Measurements from ENCODE around the gene COPB1. TPM values are rescaled to one million over a fixed set of nuclear protein-coding genes. Genes with fewer than 3 reads are reported as not detected.
A peak's percentile ranks its signal among the peaks of the same experiment; 100 is the strongest.

COPB1 gene
- polyA plus RNA-seq, 1 experiment, result 285 TPM

- POLR2A ChIA-PET, result no interaction called here
- Histone ChIP-seq H3K4me3 (ENCODE audit: low read depth, low read length) (no peak overlapping the region), H3K27me3 (ENCODE audit: control insufficient read depth, insufficient read depth, low read length) (no peaks in the 10 kb centered on the region), H3K9me3 (ENCODE audit: control insufficient read depth, insufficient read depth, low read length) (no peaks in the 10 kb centered on the region; the same call in 1 of the 2 replicates), H3K27ac (ENCODE audit: low read depth, low read length) (no peak overlapping the region)
- CTCF ChIA-PET, result interaction anchor here (1.1 to 1.6 kb wide), 2 partner anchors 385 to 483 kb away, joined by 3 to 4 read pairs; no protein-coding TSS in a partner anchor
- no peak for DNase-seq (ENCODE audit: low read depth, low spot score)
- no peak for TF ChIP-seq CTCF (IDR thresholded peaks at IDR 0.05; ENCODE audit: low read depth, low read length)
Observed at GRCh38 chr11:14522801-14523200, 23.2 kb upstream of the COPB1 start.

- Histone ChIP-seq H3K9me3 (ENCODE audit: control insufficient read depth, insufficient read depth, low read length) (no peaks in the 10 kb centered on the region; the same call in 1 of the 2 replicates), H3K27me3 (ENCODE audit: control insufficient read depth, insufficient read depth, low read length) (no peaks in the 10 kb centered on the region), H3K4me3 (ENCODE audit: low read depth, low read length) (no peak overlapping the region), H3K27ac (ENCODE audit: low read depth, low read length) (no peak overlapping the region)
- CTCF ChIA-PET, result interaction anchor here (1.6 kb wide), 1 partner anchor 483 kb away, joined by 4 read pairs; no protein-coding TSS in a partner anchor
- no peak for TF ChIP-seq CTCF (IDR thresholded peaks at IDR 0.05; ENCODE audit: low read depth, low read length)
- POLR2A ChIA-PET, result no interaction called here
- DNase-seq (ENCODE audit: low read depth, low spot score), result no peak
Observed at GRCh38 chr11:14522245-14522644, 22.6 kb upstream of the COPB1 start.

- no peak for DNase-seq (ENCODE audit: low read depth, low spot score)
- Histone ChIP-seq H3K27me3 (ENCODE audit: control insufficient read depth, insufficient read depth, low read length) (no peaks in the 10 kb centered on the region), H3K27ac (ENCODE audit: low read depth, low read length) (peak overlapping the region; percentile 92), H3K9me3 (ENCODE audit: control insufficient read depth, insufficient read depth, low read length) (no peaks in the 10 kb centered on the region; the same call in 1 of the 2 replicates), H3K4me3 (ENCODE audit: low read depth, low read length) (peak overlapping the region; percentile 73)
- POLR2A ChIA-PET, result interaction anchor here (0.7 kb wide), 1 partner anchor 21 kb away, joined by 3 read pairs; no protein-coding TSS in a partner anchor
- no peak for TF ChIP-seq CTCF (IDR thresholded peaks at IDR 0.05; ENCODE audit: low read depth, low read length)
- CTCF ChIA-PET, result interaction anchor here (1.0 to 1.1 kb wide), 2 partner anchors 21 to 386 kb away, joined by 3 to 4 read pairs; no protein-coding TSS in a partner anchor
Observed at GRCh38 chr11:14520747-14521151, 21.1 kb upstream of the COPB1 start.

GRCh38 chr11:14519917-14520746 is 20.5 kb upstream of the COPB1 start, which contains the start of gene PSMA1:
PSMA1 (minus strand) TSS chr11:14520386; CDS start chr11:14520299, 87 bp downstream.
- POLR2A ChIA-PET, result interaction anchor here (0.6 to 0.9 kb wide), 3 partner anchors 20 to 1084 kb away, joined by 3 to 5 read pairs (median 3); no protein-coding TSS in a partner anchor
- TF ChIP-seq CTCF (IDR thresholded peaks at IDR 0.05; ENCODE audit: low read depth, low read length), result no peak
- Histone ChIP-seq H3K4me3 (ENCODE audit: low read depth, low read length) (peak within 1 kb of the TSS; percentile 73), H3K27ac (ENCODE audit: low read depth, low read length) (peak within 1 kb of the TSS; percentile 92), H3K27me3 (ENCODE audit: control insufficient read depth, insufficient read depth, low read length) (no peaks in the 10 kb centered on the region), H3K9me3 (ENCODE audit: control insufficient read depth, insufficient read depth, low read length) (no peaks in the 10 kb centered on the region; the same call in 1 of the 2 replicates)
- CTCF ChIA-PET, result interaction anchor here (1.0 to 1.2 kb wide), 4 partner anchors 22 to 388 kb away, joined by 3 to 5 read pairs (median 4); no protein-coding TSS in a partner anchor
- DNase-seq (ENCODE audit: low read depth, low spot score), result peak; percentile 76

- no peak for DNase-seq (ENCODE audit: low read depth, low spot score)
Observed at GRCh38 chr11:14519597-14519916, 19.9 kb upstream of the COPB1 start.

More at GRCh38 chr11:14519597-14519916, 19.9 kb upstream of the COPB1 start:
- ChIA-PET POLR2A (interaction anchor here (0.6 to 0.9 kb wide), 2 partner anchors 98 to 1084 kb away, joined by 3 to 5 read pairs; no protein-coding TSS in a partner anchor), CTCF (interaction anchor here (1.1 to 1.2 kb wide), 2 partner anchors 65 to 388 kb away, joined by 3 to 5 read pairs; no protein-coding TSS in a partner anchor)
- H3K27me3 ChIP-seq (ENCODE audit: control insufficient read depth, insufficient read depth, low read length), result no peaks in the 10 kb centered on the region
- no peaks in the 10 kb centered on the region; the same call in 1 of the 2 replicates for H3K9me3 ChIP-seq (ENCODE audit: control insufficient read depth, insufficient read depth, low read length)
- no peak for TF ChIP-seq CTCF (IDR thresholded peaks at IDR 0.05; ENCODE audit: low read depth, low read length)
- H3K4me3 ChIP-seq (ENCODE audit: low read depth, low read length), result peak overlapping the region; percentile 73
- peak overlapping the region; percentile 92 for H3K27ac ChIP-seq (ENCODE audit: low read depth, low read length)
